ENCODE results near the gene RNF217.
"Not testable (repeated sequence)": the region's sequence is repeated elsewhere in the genome, so short reads cannot be mapped to it uniquely, and the experiment has no call there.

The RNF217 gene

DNA sequence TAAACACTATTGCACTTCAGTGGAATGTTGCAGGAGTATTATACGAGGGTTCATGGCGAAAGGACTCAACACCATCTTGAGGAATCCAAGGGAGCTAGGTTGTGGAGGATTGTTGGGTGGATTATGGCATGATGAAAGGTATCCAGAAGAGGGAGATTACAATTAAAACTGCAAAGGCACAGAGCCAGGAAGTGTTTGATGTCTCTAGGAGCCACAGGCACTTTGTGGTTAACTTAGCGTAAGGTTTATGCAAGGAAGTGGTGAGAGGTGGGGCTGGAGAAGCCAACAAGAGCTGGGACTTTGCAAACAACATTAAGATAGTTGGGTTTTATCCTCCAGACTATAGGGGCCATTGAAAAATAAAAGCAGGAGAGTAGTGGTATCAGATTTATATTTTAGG lies 104.7 kb downstream of the RNF217 start:
- no peak for DNase-seq

DNA sequence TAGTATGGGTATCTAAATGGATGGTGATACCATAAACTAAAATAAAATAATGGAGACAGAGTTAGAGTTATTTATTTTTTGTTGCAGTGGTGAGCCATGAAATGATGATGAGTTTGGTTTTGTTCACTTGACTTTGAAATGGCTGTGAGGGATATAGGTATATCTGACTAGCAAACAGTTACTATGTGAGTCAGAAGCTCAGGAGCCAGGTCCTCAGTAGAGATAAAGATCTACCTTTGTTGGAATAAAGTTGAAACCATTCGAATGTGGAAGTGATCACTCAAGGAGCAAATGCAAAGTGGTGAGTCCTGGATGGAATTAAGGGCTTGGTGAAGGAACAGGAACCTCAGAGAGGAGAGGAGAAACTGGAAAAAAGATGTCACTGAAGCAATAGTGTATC lies 105.3 kb downstream of the RNF217 start:
- no peak for DNase-seq

DNA sequence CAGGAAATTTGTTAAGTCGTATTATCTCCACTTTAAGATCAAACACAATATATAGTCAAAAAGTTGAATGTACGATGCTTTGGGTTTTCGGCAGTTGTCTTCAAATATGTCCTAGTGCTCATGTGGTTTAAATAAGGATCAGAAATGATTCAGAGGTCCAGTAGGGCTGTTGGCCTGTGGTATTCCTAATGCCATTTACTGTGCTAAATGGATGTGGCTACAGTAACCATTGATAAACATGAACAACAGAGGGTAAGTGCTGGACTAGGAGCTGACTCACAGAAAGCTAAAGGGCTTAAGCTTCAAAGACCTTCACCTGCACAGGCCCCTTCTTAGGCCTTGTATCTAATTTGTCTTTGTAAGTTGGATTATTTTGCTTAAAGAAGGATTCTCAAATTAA lies 110.8 kb downstream of the RNF217 start:
- DNase-seq, result no peak

DNA sequence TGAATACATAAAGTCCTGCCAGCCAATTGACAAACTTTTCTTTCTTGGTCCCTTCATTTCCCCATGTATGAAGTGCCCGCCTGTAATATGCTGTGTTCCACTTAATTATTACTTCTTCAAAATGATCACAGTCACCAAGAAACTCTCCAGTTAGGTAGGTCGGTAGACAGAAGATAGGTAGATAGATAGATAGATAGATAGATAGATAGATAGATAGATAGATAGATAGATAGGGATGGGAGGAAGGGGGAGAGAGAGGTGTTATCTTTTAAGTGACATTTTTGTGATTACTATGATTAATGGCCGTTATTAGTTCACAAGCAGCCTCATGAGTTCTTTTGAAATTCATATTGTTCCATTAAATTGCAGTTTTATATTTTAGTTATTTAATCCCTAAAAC lies 111.9 kb downstream of the RNF217 start:
- DNase-seq, result no peak

DNA sequence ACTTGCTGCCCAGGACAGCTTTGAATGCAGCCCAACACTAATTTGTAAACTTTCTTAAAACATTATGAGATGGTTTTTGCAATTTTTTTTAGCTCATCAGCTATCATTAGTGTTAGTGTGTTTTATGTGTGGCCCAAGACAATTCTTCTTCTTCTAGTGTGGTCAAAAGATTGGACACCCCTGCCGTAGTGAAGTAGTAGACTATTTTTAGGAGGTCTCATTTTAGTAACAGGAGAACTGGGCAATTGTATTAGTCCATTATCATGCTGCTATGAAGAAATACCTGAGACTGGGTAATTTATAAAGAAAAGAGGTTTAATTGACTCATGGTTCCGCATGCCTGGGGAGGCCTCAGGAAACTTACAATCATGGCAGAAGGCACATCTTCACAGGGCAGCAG lies 112.8 kb downstream of the RNF217 start:
- DNase-seq, result not testable (repeated sequence)

DNA sequence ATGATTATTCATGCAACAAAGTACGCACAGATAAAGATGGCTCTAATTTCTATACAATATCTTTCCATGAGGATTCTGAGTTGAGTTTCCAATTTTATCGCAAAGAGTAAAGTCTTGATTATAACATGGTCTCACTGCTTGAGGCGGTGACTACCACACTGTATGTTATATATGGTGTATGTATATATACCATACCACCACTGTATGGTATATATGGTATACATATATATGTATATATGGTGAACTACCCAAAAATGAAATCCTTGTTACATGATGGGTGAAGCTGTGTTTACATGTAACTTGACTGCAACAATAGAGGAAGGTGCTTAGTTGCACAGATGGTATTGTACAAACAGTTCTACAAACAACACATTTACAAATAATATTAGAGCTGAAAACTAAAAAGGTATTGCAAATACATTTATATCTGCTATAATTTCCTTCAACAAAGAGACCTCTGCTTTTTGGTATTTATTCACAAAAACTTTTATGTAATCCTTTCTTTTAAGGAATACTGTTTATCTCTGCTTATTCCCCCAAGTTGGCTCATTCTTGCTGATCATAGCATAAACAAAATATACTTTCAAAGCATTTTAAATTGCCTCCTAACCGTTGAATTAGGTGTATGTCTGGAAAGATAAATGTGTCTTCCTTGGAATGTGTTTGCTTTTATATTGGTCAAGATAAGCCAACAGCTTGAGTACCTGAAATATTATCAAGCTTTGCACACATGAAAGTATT lies 113.7 kb downstream of the RNF217 start:
- DNase-seq, result no peak

DNA sequence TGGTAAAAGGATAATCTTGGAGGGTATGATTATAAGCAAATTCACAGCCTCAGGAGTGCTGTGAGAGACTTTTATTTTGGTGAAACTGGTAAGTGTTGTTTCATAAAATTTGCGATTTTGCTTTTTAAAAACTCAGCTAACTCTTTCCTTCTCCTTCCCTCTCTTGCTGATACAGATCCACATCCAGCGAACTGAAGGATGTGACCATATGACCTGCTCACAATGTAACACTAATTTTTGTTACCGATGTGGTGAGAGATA lies 114.2 kb downstream of the RNF217 start:
- DNase-seq, result no peak

DNA sequence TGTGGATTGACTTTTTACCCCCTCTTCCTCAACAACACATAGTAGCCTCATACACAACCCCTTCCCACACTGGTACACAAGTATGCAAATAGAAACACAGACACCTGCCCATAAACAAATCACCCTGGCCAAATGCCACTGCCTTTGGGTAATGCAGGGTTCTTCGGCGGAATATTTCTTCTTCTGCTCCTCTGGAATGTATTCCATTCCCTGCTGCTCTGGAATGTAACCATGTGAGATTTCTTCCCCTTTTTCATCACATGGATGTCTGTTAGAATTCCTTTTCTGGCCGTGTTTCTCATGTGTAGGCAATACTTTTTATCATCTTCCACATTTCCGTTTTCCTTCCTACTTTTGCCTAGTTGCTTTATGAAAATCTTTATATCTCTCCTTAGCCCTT lies 115.2 kb downstream of the RNF217 start:
- DNase-seq, result no peak

DNA sequence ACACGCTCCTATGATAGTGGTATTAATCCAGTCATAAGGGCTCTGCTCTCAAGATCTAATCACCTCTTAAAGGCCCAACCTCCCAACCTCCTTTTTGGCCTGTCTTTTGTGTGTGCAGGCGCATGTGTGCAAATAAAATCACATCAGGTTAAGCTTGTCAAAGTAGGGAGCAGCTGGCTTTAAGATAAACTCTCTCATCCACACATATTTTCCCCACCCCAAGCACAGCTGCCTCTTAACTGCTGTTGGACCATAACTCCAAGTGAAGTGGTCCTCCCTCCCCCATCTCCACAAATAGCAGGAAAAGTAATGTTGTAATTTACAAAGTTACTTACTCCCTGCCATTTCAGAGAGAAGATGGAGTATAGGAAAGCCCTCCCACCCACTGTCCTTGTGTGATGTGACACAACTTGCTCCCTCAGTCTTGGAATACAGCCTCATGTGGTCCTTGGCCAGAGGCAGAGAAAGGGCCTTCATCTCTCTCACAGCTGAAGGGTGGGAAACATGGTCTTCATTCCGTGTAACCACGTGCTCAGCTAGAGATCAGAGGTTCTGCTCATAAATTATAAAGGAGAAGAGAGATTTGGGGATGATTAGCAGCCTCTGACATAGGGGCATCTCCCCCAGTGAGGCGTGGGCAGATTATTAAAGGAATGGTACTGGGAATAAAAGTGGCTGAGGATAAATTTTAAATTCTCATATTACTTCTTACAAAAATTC lies 116.5 kb downstream of the RNF217 start:
- no peak for DNase-seq

DNA sequence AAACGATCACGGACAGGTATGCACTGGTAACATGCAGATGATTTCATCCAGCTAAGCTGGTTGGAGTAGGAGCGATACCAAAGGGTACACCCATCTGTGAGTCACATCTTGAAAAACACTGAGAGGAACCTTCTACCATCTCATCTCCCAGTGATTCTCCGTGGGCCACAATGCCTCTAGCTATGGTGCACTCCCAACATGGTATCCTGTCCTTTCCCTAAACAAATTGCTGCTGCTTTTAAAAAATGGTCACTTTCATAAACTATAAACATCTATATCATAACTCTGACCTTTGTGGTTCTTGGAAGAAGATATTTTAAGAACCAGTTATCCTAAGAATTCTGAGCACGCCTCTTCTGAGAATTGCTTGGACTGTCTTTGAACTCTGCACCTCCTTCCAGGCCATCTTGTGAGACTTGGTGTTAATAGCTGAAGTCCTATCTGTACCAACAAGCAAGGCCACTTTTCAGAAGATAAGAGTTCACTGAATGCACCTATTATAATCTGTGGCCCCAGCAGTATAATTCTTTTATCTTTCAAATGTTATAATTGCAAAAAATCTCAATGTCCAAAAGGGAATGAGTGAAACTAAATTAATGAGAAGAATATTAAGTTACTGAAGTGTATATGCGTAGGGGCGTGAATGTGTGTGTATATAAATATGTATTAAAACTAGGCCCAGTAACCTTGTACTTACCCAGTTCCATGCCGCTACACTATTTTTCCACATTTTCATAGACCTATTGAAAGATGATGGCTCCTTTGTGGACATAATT lies 120.9 kb downstream of the RNF217 start:
- no peak for DNase-seq

DNA sequence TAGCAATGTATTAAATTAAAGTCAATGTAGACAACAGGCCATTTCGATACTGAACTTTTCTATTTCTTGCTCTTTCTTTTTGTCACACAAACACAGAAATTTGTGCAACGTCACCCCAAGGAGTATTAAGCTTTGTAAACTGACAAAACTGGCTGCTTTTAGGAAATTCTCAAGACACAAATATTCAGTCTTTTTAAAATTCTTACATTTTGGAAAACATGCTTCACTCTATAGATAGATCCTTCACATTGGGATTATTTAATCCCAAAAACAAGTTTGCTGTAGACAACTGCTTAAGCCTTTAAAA lies 121.4 kb downstream of the RNF217 start:
- DNase-seq, result no peak

DNA sequence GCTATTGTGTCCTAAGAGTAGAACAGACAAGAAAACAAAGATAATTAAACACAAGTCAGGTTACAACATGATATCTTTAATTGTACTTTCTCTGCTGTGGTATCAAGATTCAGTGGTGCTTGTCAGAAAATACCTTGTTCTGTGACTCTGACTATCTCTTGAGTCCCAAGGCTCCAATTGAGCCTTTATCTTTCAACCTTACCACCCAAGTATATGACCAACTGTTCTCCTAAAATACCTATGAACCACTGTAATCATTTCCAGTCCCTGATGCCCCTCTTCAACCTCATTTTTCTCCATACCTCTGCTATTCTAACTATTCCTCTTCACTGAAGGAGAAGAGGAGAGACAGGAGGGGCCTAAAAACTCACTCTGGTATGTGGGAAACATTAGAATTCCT lies 124.5 kb downstream of the RNF217 start:
- DNase-seq, result no peak

DNA sequence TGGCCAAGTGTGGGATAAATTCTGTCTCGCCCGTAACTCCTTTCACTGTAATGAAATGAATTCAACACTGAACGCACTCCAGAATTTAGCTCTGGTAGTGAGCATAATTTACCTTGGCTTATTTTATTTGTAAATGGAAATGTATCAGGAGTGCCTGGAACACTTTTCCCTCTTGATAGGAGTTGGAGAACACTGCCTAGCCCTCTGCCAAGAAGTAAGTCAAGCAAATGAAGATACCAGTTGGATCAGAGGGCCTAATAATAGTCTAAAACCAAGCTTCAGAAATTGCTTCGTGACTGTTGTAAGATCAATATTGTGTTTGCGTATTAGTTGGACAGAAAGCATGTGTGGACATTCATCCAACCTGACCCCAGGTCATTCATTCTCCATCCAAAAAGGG lies 126.7 kb downstream of the RNF217 start:
- no peak for DNase-seq

DNA sequence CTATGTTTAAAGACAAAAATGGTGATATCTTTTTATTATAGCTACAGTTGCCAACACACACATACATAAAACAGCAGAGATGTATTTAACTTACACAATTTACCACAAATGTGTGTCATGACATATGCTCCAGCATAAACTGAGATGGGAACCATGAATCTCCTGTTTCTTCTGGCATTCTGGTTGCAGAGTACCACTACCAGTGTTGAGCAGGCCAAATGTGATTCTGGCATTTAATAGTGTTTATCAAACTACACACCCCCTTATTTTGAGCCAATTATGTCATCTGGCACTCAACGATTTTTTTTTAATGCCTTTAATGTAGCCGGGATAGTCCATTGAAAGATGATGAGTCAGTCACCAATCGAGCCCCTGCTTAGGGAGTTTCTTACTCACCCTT lies 132.3 kb downstream of the RNF217 start:
- DNase-seq, result no peak

DNA sequence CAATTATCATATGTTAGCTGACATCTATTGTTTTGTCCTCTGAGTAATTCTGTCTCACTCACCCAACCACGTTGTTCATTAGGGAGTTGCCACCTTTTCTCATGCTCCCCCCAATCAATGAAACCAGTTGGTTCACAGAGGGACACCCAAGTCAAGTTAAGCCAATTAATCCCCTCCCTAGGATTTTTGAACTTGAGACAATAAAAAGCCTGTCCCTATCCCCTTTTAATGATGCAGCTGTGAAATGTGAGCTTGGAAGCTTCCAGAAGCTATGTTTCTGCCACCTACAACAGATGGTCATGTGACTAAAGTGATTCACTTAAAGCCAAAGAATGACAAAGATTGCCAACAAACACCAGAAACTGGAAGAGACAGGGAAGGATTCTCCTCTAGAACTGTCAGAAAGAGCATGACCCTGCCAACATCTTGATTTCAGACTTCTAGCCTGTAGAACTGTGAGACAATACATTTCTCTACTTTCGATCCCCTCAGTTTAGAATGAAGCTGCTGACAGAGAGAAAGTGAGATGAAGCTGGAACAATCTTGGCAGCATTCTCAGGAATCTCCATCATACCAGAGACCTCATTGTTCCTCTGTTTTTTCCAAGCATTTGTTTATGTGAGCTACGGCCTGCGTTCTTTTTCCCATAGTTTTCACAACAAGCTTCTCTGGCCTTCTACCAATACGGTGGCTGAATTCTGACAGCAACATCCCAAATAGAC lies 133.5 kb downstream of the RNF217 start:
- DNase-seq, result no peak

DNA sequence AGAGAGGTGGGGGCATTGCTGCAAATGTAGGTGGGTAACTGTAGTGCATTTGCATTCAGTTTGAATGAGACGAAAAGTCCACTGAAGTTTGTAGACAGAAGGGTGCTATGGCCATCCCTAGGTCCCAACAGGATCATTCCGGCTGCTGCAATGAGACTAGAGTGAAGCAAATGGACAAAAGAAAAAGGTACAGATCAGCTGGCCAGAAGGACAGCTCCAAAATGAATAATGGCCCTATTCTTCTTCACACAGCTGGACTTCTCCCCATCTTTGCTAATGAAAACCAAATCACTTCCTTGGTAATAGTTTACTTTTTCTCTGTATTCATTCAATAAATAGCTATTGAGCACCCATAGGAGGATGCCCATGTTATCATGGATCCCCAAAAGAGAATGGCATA lies 134.9 kb downstream of the RNF217 start:
- no peak for DNase-seq

DNA sequence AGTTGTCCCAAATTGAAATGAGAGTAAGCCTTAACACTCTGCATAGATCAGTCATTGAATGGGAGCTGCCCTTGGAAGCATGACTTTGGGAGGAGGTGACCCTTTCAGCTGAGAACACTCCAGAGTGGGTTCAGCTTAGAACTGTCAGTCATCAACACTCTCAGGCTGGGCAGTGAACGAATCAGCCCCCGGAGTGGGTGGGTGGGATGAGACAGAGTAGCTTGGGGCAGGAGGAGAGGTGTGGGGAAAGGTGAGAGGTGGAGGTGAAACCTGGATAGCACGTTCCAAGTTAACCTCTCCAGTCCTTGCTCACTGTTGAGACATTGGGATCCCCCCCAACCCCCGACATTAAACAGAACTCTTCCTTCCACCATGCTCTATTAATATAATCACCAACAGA lies 136.0 kb downstream of the RNF217 start:
- DNase-seq, result no peak

DNA sequence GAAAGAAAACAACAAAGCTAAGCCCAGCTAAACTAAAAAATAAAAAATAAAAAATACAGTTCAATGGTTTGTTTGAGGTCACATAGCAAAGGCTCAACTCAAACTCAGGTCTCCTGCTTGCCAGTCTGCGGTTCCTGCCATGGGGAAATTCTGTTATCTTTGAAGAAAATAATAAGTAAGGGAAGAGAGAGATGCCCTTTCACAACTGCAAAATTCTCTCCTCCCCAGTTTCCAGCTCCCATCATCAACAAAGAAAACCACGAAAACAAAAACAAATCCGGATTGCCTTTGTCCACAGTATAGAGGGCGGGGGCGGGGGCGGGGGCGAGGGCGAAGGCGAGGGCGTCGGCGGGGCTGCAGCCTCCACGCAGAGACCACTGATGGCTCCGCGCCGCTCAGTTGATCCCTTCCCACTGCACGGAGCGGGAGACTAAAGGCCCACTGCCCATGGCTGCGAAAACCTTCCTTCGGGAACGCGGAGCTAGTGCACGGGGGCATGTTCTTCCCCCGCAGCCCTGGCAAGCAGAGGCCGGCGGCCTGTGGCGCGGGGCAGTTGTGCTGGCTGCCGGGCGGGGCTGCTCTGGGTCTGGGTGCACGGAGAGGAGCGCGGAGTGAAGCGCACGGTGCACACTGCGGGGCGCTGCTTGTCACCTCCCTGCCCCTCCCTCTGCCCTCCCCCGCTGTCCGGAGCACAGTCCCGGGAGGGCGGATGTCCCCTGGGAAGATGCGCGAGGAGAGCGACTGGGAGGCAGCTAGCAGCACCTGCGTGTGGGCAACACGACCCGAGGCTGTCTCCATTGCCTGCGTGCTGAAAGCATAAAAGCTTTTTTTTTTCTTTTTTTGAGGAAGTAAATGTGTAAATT lies 137.2 kb downstream of the RNF217 start:
- DNase-seq, result no peak

DNA sequence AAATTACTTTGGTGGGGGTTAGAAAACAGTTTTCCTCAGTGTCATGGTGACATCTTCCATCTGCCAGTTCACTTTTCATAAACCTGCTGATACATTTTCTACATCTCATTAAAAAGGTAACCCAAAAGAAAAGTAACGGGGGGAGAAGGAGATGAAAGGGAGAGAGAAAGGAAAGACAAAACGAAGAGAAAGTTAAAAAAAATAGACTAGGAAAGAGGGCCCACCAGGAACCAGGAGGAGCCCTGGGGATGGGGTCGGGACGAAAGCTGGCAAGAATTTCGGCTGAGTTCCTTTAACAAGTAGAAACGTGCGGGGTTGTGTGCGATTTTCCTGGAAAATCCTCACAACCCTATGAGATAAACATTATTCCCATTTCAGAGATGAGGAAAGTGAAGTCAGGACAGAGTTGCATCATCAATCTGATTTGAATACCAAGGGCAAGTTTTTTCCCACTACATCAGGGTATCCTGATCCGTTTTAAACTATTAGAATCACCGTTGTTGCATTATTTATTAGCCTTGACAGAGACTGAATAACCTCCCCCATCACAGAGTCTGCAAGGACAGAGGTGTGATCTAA lies 137.9 kb downstream of the RNF217 start:
- DNase-seq, result no peak

DNA sequence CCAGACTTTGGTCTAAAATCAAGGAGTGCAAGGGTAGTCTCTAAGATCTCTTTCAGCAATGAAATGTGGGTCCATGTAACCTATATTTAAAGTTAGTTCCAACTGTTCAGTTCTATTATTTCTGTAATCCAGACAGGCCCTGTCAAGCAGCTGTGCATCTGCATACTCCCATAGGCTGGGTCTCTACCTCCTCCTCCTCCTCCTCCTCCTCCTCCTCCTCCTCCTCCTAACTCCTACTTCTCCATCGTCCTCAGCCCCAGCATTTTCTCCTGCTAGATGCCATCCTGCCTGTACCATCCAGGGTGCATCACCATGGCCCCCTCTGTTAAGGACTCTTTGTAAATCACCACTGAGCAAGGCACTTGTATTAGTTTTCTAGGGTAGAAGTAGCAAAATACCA lies 138.9 kb downstream of the RNF217 start:
- DNase-seq, result no peak

DNA sequence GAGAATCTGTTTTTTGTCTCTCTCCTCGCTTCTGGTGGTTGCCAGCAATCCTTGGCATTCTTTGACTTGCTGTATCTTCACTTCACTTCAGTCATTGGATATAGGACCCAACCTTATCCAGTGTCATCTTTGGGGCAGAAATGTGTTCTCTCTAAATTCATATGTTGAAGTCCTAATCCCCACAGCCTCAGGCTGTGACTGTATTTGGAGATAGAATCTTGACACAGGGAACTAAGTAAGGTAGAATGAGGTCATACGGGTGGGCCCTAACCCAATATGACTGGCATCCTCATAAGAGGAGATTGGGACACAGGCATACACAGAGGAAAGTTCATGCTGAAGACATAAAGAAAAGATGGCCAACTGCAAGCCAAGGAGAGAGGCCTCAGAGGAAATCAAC lies 139.4 kb downstream of the RNF217 start:
- DNase-seq, result no peak

DNA sequence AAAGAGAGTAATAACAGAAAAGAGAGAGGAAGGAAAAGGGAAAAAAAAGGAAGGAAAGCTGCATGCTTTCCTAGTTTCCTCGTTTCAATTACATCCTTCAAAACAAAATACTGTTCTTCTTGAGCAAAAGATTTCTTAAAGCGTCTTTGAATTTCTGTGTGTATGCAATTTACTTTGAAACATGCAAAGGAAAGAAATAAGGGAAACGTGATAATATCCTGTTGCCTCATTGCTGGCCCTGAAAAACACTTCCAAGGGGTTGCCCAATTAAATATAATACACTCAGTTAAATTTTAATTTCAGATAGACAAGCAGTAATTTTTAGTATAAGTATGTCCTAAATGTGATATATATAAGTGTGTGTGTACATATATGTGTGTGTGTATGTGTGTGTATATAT lies 140.2 kb downstream of the RNF217 start:
- no peak for DNase-seq

DNA sequence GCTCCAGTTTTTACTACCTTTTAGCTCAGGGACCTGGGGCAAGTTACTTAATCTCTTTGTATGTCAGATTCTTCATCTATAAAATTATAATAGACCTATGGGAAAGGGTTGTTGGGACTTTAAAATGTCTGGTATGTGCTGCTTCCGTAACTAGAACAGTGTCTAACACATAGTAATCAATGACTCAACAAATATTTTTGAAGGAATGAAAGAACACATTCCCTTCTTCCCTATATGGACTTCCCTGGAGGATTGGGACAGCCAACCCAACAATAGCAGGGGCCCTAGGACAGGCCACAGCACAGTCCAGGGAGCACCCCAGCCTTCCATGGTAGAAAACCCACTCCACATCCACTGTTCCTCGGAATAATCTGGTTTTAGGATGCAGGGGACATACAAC lies 140.7 kb downstream of the RNF217 start:
- no peak for DNase-seq
